ENCODE measurements around the gene ITPR1.
A peak's percentile ranks its signal among the peaks of the same experiment; 100 is the strongest.
"Not testable (repeated sequence)": the region's sequence is repeated elsewhere in the genome, so short reads cannot be mapped to it uniquely, and the experiment has no call there.

The ITPR1 gene

GRCh38 chr3:4493014-4493940 lies at the start of gene ITPR1:
ITPR1 (plus strand) TSS chr3:4493348; CDS start chr3:4516492, 23,144 bp downstream.
- Mint-ChIP-seq H3K4me1 (ENCODE audit: low read depth) (peaks cover 44% of the 10 kb centered on the region), H3K4me3 (peak within 1 kb of the TSS; percentile 97), H3K9me3 (no peaks in the 10 kb centered on the region), H3K27me3 (peaks cover 5% of the 10 kb centered on the region), H3K27ac (peak within 1 kb of the TSS; percentile 90), H3K36me3 (ENCODE audit: low read depth) (peaks cover 40% of the 10 kb centered on the region)

- Mint-ChIP-seq H3K27me3 (no peaks in the 10 kb centered on the region), H3K9me3 (no peaks in the 10 kb centered on the region), H3K4me1 (ENCODE audit: low read depth) (no peaks in the 10 kb centered on the region), H3K27ac (no peak overlapping the region), H3K36me3 (ENCODE audit: low read depth) (peaks cover 52% of the 10 kb centered on the region), H3K4me3 (no peak overlapping the region)
These were observed 45.7 kb upstream of the ITPR1 start for GRCh38 chr3:4447295-4447999.

GRCh38 chr3:4448187-4448586 lies 45.0 kb upstream of the ITPR1 start:
- Mint-ChIP-seq H3K4me3 (no peak overlapping the region), H3K27me3 (no peaks in the 10 kb centered on the region), H3K9me3 (no peaks in the 10 kb centered on the region), H3K36me3 (ENCODE audit: low read depth) (peaks cover 54% of the 10 kb centered on the region), H3K4me1 (ENCODE audit: low read depth) (no peaks in the 10 kb centered on the region), H3K27ac (no peak overlapping the region)

GRCh38 chr3:4449043-4449805 lies 43.9 kb upstream of the ITPR1 start:
- peak overlapping the region; percentile 18 for H3K27ac Mint-ChIP-seq
- no peak overlapping the region for H3K4me3 Mint-ChIP-seq
- H3K9me3 Mint-ChIP-seq: no peaks in the 10 kb centered on the region
- H3K4me1 Mint-ChIP-seq (ENCODE audit: low read depth): peaks cover 3% of the 10 kb centered on the region
- H3K36me3 Mint-ChIP-seq (ENCODE audit: low read depth): peaks cover 54% of the 10 kb centered on the region
- no peaks in the 10 kb centered on the region for H3K27me3 Mint-ChIP-seq

- H3K4me1 Mint-ChIP-seq (ENCODE audit: low read depth): peaks cover 4% of the 10 kb centered on the region
- H3K27me3 Mint-ChIP-seq: no peaks in the 10 kb centered on the region
- peaks cover 22% of the 10 kb centered on the region for H3K36me3 Mint-ChIP-seq (ENCODE audit: low read depth)
- H3K4me3 Mint-ChIP-seq: no peak overlapping the region
- no peak overlapping the region for H3K27ac Mint-ChIP-seq
- no peaks in the 10 kb centered on the region for H3K9me3 Mint-ChIP-seq
These were observed 39.0 kb upstream of the ITPR1 start for GRCh38 chr3:4454142-4454541.

- H3K36me3 Mint-ChIP-seq (ENCODE audit: low read depth); H3K27me3 Mint-ChIP-seq; H3K4me3 Mint-ChIP-seq; H3K9me3 Mint-ChIP-seq; H3K27ac Mint-ChIP-seq; H3K4me1 Mint-ChIP-seq (ENCODE audit: low read depth): not testable (repeated sequence)
These were observed 36.4 kb upstream of the ITPR1 start for GRCh38 chr3:4456780-4457179.

GRCh38 chr3:4458961-4459360 lies 34.2 kb upstream of the ITPR1 start:
- Mint-ChIP-seq H3K4me1 (ENCODE audit: low read depth) (peaks cover 18% of the 10 kb centered on the region), H3K27ac (no peak overlapping the region), H3K36me3 (ENCODE audit: low read depth) (peaks cover 2% of the 10 kb centered on the region), H3K9me3 (no peaks in the 10 kb centered on the region), H3K27me3 (no peaks in the 10 kb centered on the region), H3K4me3 (no peak overlapping the region)

- no peaks in the 10 kb centered on the region for H3K27me3 Mint-ChIP-seq
- H3K27ac Mint-ChIP-seq: no peak overlapping the region
- H3K4me1 Mint-ChIP-seq (ENCODE audit: low read depth): peaks cover 24% of the 10 kb centered on the region
- H3K4me3 Mint-ChIP-seq: no peak overlapping the region
- H3K36me3 Mint-ChIP-seq (ENCODE audit: low read depth): peaks cover 3% of the 10 kb centered on the region
- H3K9me3 Mint-ChIP-seq: no peaks in the 10 kb centered on the region
These were observed 32.8 kb upstream of the ITPR1 start for GRCh38 chr3:4460334-4460733.

GRCh38 chr3:4461468-4462090 lies 31.6 kb upstream of the ITPR1 start:
- Mint-ChIP-seq H3K4me1 (ENCODE audit: low read depth) (peaks cover 30% of the 10 kb centered on the region), H3K27ac (peak overlapping the region; percentile 66), H3K36me3 (ENCODE audit: low read depth) (peaks cover 3% of the 10 kb centered on the region), H3K9me3 (no peaks in the 10 kb centered on the region), H3K4me3 (no peak overlapping the region), H3K27me3 (no peaks in the 10 kb centered on the region)

- peaks cover 35% of the 10 kb centered on the region for H3K4me1 Mint-ChIP-seq (ENCODE audit: low read depth)
- peaks cover 3% of the 10 kb centered on the region for H3K36me3 Mint-ChIP-seq (ENCODE audit: low read depth)
- H3K27ac Mint-ChIP-seq: no peak overlapping the region
- H3K27me3 Mint-ChIP-seq: no peaks in the 10 kb centered on the region
- no peak overlapping the region for H3K4me3 Mint-ChIP-seq
- H3K9me3 Mint-ChIP-seq: no peaks in the 10 kb centered on the region
These were observed 30.6 kb upstream of the ITPR1 start for GRCh38 chr3:4462369-4463040.

GRCh38 chr3:4464576-4464975 lies 28.6 kb upstream of the ITPR1 start:
- Mint-ChIP-seq H3K9me3 (no peaks in the 10 kb centered on the region), H3K4me1 (ENCODE audit: low read depth) (peaks cover 38% of the 10 kb centered on the region), H3K27me3 (no peaks in the 10 kb centered on the region), H3K36me3 (ENCODE audit: low read depth) (peaks cover 3% of the 10 kb centered on the region), H3K4me3 (peak overlapping the region; percentile 32), H3K27ac (no peak overlapping the region)

- H3K4me1 Mint-ChIP-seq (ENCODE audit: low read depth): peaks cover 39% of the 10 kb centered on the region
- H3K36me3 Mint-ChIP-seq (ENCODE audit: low read depth): peaks cover 3% of the 10 kb centered on the region
- peak within 1 kb of the TSS; percentile 92 for H3K27ac Mint-ChIP-seq
- H3K4me3 Mint-ChIP-seq: peak within 1 kb of the TSS; percentile 93
- H3K27me3 Mint-ChIP-seq: no peaks in the 10 kb centered on the region
- H3K9me3 Mint-ChIP-seq: no peaks in the 10 kb centered on the region
These were observed 26.2 kb upstream of the ITPR1 start, which contains the start of gene SUMF1 for GRCh38 chr3:4466741-4467521. SUMF1 (minus strand) TSS chr3:4467269; CDS start chr3:4467245, 24 bp downstream.

GRCh38 chr3:4467522-4467867 lies 25.7 kb upstream of the ITPR1 start:
- Mint-ChIP-seq H3K4me3 (peak overlapping the region; percentile 93), H3K4me1 (ENCODE audit: low read depth) (peaks cover 33% of the 10 kb centered on the region), H3K9me3 (no peaks in the 10 kb centered on the region), H3K36me3 (ENCODE audit: low read depth) (peaks cover 3% of the 10 kb centered on the region), H3K27me3 (peaks cover 3% of the 10 kb centered on the region), H3K27ac (peak overlapping the region; percentile 92)
